ENCODE measurements around the gene ZC3H13.
A peak's percentile ranks its signal among the peaks of the same experiment; 100 is the strongest.

ZC3H13 gene

DNA sequence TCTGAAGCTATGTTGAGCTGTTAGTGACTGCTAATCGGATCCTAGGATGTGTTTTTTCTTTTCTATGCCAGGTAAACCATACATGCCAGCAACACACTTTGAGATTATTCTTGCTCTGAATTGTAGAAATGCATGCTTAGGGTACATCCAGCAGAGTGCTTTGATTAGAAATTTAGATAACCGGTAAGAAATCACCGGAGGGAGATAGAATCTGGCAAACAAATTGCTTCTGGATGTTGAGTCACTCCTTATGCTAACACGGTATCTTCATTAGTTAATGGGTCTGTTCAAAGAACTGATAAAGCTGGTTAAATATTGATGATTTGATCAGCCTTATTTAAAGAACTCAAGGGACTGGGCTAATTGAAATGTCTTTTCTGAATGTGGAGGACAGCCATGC is 115.9 kb downstream of the ZC3H13 start:
- no peak for DNase-seq

DNA sequence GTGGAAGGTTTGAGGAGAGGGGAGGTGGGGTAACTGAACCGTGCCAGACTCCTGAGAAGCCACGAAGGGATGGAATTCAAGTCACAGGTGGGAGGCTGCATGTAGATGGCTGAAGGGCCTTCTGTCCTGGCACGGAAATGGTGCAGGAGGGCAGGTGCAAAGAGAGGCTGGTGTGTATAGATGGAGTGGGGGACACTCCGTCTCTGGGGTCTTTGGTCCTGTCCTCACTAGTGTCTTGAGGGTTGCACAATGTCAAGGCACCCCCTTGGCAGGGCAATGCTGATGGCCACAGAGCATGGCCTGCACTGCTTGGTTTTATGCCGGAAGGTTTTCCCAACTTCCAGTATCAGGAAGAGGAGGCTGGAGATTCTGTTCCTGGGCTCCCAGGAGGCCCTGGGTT is 118.3 kb downstream of the ZC3H13 start:
- DNase-seq, result no peak

- DNase-seq, result peak in 8 of 56 donors; percentile 3 to 28 (median 14)
Measured at GRCh38 chr13:45933203-45933908, 119.2 kb downstream of the ZC3H13 start.

DNA sequence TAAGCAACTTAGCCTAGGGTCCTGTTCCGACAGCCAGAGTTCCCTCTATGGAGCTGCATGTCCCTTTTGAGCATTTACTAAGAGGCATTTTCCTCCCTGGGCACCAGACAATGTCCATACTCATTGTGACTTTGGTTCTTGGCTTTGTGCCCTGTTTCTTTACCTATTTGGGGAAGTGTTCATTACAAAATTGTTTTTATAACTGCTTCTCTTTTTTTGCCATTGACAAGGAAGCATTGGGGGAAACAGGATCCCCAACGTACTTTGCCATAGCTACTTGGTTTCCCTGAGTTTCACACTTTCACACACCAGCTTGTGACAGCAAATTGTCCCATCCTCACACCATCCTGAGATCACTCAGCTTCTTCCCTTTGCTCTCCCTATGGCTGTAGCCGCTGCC is 119.9 kb downstream of the ZC3H13 start:
- DNase-seq, result no peak

- no peak for DNase-seq
Measured at GRCh38 chr13:45932172-45932571, 120.4 kb downstream of the ZC3H13 start.

DNA sequence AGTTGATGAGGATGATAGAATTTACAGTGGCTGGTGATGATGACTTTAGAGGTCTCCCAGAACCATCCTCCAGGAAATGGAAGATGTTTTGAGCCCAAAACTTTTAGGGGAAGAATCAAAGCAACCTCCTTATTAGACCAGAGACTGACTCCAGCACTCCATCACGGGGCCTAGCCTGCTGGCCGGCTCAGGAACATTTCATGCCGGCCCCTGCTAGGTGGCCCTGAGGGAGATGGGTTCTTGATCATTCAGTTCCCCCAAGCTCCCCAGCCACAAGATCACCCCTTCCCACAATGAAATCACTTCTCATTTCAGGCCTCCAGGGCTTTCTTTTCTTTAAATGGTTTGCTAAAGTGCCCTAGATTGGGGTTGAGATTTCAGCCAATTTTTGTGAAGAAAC is 121.3 kb downstream of the ZC3H13 start:
- DNase-seq, result no peak

- no peak for DNase-seq
Measured at GRCh38 chr13:45930177-45930576, 122.4 kb downstream of the ZC3H13 start.

DNA sequence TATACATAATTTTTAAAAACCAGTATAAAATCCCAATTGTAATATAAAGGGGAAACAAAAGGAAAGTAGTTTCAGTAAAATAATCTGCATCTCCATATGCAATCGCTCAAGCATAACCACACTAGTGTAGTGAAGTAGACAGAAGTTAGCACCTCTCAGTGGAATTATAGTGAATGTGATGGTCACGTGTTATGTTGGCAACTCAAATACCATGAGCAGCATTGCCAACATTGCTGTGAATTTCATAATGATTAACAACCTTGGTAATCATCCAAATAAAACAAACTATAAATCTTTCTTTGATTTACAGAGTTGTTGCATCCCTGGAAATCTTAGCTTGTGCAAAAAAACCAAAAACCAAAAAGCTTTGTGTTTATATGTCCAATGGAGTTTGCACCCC is 123.7 kb downstream of the ZC3H13 start:
- no peak for DNase-seq

- DNase-seq, result no peak
Measured at GRCh38 chr13:45928176-45928575, 124.4 kb downstream of the ZC3H13 start.

DNA sequence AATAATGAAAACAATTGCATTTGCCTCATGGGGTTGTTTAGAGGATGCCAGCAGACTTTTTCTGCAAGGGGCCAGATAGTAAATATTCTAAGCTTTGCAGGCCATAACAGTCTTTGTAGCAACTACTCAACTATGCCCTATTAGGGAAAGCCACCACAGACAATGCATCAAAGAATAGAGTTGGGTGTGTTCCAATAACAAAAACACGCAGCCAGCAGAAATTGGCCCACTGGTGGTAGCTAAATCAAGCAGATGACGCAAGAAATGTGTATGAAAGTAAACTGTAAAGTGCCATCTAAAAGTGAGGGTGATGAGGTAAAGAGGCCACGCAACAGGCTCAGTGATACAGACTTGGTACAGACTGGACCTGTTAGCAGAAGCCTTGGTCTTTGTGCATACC is 125.8 kb downstream of the ZC3H13 start:
- DNase-seq, result no peak

GRCh38 chr13:45925151-45925550 is 127.4 kb downstream of the ZC3H13 start:
- no peak for DNase-seq

DNA sequence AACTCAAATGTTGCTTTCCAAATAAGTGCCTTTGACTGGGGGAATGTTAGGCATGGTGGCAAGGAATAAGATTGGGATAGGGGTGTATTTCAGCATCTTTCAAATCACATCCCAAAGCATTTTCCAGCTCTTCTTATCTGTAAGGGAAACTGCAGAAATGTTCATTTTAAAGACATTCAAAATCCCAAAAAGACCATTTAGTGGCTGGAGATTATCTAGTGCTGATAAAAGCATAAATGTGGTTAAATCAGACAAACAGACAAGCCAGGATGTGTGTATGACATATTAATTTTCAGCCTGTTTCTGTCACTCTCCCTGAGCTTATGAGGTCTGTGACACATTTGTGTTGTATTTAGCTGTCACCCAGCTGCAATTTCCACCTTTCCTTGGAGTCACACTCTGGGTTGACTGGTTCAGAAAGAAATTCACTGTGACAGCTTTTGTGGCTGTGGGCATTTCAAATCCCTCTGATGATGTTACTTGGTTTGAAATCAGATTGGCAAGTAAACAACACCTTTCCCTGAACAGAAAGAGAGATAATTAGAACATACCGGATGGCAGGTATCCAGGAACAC is 131.3 kb downstream of the ZC3H13 start:
- no peak for DNase-seq

- no peak for DNase-seq
Measured at GRCh38 chr13:45918597-45918996, 133.9 kb downstream of the ZC3H13 start.

DNA sequence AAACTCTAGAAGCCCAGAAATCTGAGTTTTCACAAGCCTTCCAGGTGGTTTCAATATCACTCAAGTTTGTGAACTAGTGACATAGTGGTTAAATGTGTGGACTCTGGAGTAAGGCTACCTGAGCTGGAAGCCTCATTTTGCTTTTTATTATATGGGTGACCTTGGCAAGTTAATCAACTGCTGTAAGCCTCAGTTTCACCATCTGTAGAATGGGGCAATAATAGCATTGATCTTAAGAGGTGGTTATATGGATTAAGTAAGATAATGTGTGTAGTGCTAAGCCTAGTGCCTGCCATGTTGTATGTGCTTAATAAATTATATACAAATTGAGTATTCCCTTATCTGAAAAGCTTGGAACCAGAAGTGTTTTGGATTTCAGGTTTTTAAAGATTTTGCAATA is 135.5 kb downstream of the ZC3H13 start:
- no peak for DNase-seq

- DNase-seq, result no peak
Measured at GRCh38 chr13:45915686-45916439, 136.7 kb downstream of the ZC3H13 start.

GRCh38 chr13:45909673-45910072 is 142.9 kb downstream of the ZC3H13 start:
- DNase-seq, result peak in 2 of 56 donors; percentile 2 to 7

DNA sequence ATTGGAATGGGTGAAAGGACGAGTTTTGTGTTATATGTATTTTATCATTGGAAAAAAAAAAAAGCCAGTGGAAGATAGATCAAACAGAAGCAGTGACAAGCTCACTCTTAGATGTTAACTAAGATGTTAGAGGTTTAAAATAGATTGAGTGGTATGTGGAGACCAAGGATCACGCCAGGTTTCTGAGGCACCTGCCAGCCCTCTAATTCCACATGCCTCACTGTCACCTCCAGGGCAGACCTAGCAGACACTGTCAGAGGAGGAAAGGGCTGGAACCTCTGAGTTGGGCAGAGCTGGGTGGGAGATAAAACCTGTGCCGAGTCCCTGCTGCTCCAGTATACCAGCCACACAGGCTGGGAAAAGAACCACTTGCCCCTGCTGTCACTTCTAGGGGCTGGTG is 143.5 kb downstream of the ZC3H13 start:
- no peak for DNase-seq

DNA sequence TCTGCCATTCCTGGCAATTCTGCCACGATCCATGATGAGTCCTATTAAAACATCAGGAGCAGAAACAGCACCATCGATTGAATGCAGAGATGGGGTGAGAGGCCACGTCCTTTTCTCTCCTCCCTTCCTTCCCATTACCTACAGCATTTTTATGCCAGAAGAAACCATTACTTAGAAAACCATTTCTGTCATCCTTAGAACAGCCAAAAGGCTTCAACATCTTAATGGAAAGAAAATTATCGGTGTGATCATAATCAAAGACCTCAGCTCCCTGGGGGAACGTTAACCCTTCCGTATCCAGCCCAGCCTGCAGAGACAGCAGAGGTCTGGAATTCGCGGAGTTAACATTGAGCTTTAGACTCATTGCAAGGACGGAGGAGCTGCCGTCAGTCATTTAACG is 145.0 kb downstream of the ZC3H13 start:
- DNase-seq, result no peak

Data from nucleus accumbens (tissue), 56 donors.